Measurements from ENCODE around the gene CNOT6.

- TF ChIP-seq TAF1 (IDR thresholded peaks at IDR 0.05; ENCODE audit: borderline replicate concordance, insufficient read depth, low read length), result no peak
- no peak for TF ChIP-seq POLR2AphosphoS5 (IDR thresholded peaks at IDR 0.05; ENCODE audit: low read depth, low read length)
- TF ChIP-seq REST (IDR thresholded peaks at IDR 0.05; ENCODE audit: insufficient read depth in 1 of 2, low read depth in 2 of 2, low read length in 2 of 2), result no peak
- TF ChIP-seq SIN3A (IDR thresholded peaks at IDR 0.05; ENCODE audit: borderline replicate concordance, insufficient read depth, low read length), result no peak
- no peak for TF ChIP-seq FOXP2 (optimal IDR thresholded peaks at IDR 0.05; ENCODE audit: borderline replicate concordance, extremely low read depth, extremely low read length, insufficient read depth)
Observed at GRCh38 chr5:180507661-180508060, 13.5 kb downstream of the CNOT6 start.
